ENCODE measurements around the gene INKA1.
"Not testable (repeated sequence)": the region's sequence is repeated elsewhere in the genome, so short reads cannot be mapped to it uniquely, and the experiment has no call there.

DNA sequence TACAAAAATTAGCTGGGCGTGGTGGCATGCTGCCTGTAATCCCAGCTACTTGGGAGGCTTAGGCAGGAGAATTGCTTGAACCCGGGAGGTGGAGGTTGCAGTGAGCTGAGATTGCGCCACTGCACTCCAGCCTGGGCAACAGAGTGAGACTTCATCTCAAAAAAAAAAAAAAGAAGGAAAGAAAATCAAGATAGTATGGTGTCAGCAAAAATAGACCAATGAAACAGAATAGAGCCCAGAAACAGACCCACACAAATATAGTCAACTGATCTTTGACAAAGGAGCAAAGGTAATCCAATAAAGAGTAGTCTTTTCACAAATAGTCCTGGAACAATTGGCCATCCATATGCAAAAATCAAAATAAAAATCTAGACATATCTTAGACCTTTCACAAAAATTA lies 20.1 kb downstream of the INKA1 start:
- TF ChIP-seq CTCF (IDR thresholded peaks at IDR 0.05; ENCODE audit: poor library complexity, severe bottlenecking); EP300 (conservative IDR thresholded peaks at IDR 0.05; ENCODE audit: poor library complexity, severe bottlenecking): not testable (repeated sequence)
